Head of caudate nucleus (tissue), 42 donors: ENCODE measurements around the gene DLG1.

Experiments
- DNase-seq, 42 donors: peaks; one replicate each; pipeline versions ENCODE4 v3.0.0 to v3.0.0-alpha.2; 2020 to 2021; ENCODE audit warnings: mixed read lengths in 7 of 42
- intact Hi-C: fragments of 100-400 bp; cut with DNase I; formaldehyde crosslinking; loops from one replicate; pipeline ENCODE4 v1.15.0; 2022

DLG1 gene

GRCh38 chr3:197015790-197016736 lies 282.3 kb downstream of the DLG1 start:
- intact Hi-C loops, result no loop called here
- no peak for DNase-seq

- no peak for DNase-seq
- intact Hi-C loops, result no loop called here
Observed at GRCh38 chr3:197014942-197015575, 283.4 kb downstream of the DLG1 start.

- DNase-seq, result no peak
- intact Hi-C loops, result no loop called here
Observed at GRCh38 chr3:197014024-197014423, 284.4 kb downstream of the DLG1 start.

DNA sequence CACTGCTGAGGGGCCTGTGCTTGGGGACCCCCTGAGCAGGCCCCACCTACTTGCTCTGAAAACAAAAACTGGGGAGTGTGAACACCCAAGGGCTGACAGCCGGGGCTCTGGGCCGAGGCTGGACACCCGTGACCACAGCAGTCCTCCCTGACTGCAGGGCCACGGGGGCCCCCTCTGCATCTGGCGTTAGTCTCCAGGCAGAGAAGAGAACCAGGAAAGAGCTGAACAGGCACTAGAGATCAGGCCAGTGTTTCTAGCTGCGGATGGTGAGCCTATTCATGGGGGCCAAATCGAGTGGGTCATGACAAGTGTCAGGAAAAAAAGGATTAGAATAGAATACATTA lies 285.9 kb downstream of the DLG1 start:
- no peak for DNase-seq
- intact Hi-C loops, result no loop called here

- DNase-seq, result no peak
- intact Hi-C loops, result no loop called here
Observed at GRCh38 chr3:197011780-197012539, 286.5 kb downstream of the DLG1 start.

DNA sequence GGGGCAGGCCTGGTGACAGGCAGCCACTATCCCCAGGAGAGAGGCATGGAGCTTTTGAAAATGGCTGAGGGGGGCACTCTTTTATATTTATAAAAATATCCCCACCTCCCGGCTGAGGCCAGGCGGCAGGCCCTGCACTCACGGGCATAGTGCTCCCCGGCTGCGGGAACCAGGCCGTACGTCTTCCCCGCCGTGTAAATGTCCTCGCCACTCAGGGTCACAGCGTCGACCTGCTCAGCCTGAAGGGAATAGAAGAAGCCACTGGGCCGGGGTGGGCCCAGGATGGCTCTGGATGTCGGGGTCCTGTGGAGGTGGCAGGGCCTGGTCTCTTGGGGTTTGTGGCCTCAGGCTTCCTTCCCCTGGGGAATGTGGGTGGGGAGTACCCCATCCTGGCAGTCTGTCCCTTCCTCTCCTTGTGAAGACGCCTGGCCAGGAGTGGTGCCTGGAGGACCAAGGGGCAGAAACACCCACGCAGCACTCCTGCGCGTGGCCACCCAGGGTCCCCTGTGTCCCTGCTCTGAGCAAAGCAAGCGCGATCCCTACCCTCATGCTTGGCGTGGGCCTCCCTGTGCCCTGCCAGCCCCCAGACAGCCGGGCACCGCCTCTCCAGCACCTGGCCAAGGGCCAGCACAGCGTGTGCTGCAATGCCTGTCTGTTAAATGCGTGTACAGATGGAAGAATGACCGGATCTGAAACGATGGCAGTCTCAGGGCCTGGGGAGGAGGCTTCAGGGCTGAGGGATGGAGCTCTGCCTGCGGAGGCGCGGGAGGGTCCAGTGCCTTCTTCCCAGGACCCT lies 287.7 kb downstream of the DLG1 start:
- DNase-seq, result no peak
- intact Hi-C loops, result no loop called here

DNA sequence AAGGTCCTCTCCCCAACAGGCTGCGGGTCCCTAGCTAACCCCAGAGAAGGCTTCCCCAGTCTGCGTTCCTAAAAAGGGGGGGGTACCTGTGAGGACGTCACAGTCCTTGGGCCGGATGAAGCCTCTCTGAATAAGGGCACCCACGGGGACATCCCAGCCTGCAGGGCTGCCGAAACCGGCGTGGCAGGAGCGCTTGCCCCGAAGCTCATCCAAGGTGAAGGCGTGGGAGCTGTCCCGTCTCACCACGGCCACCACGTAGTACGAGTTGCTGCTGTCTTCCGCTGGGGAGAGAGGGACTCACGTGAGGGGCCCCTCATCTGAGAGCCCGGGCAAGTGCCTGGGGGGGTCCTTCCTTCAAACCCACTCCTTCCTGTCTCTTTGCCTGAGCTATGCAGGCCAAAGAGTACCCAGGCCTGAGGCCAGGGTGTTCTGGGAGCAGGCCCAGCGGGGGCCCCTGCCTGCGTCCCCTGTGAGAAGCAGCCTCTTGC lies 288.8 kb downstream of the DLG1 start:
- intact Hi-C loops, result no loop called here
- DNase-seq, result no peak

GRCh38 chr3:197008436-197009209 lies 289.8 kb downstream of the DLG1 start:
- intact Hi-C loops, result no loop called here
- DNase-seq, result no peak

- no peak for DNase-seq
- intact Hi-C loops, result no loop called here
Observed at GRCh38 chr3:197007953-197008352, 290.5 kb downstream of the DLG1 start.

GRCh38 chr3:197007296-197007940 lies 291.0 kb downstream of the DLG1 start:
- intact Hi-C loops, result no loop called here
- DNase-seq, result no peak

- DNase-seq, result no peak
Observed at GRCh38 chr3:197006860-197007259, 291.6 kb downstream of the DLG1 start.

GRCh38 chr3:197006446-197006845 lies 292.0 kb downstream of the DLG1 start:
- intact Hi-C loops, result no loop called here
- DNase-seq, result no peak

More at GRCh38 chr3:197006860-197007259, 291.6 kb downstream of the DLG1 start:
- intact Hi-C loops, result no loop called here

DNA sequence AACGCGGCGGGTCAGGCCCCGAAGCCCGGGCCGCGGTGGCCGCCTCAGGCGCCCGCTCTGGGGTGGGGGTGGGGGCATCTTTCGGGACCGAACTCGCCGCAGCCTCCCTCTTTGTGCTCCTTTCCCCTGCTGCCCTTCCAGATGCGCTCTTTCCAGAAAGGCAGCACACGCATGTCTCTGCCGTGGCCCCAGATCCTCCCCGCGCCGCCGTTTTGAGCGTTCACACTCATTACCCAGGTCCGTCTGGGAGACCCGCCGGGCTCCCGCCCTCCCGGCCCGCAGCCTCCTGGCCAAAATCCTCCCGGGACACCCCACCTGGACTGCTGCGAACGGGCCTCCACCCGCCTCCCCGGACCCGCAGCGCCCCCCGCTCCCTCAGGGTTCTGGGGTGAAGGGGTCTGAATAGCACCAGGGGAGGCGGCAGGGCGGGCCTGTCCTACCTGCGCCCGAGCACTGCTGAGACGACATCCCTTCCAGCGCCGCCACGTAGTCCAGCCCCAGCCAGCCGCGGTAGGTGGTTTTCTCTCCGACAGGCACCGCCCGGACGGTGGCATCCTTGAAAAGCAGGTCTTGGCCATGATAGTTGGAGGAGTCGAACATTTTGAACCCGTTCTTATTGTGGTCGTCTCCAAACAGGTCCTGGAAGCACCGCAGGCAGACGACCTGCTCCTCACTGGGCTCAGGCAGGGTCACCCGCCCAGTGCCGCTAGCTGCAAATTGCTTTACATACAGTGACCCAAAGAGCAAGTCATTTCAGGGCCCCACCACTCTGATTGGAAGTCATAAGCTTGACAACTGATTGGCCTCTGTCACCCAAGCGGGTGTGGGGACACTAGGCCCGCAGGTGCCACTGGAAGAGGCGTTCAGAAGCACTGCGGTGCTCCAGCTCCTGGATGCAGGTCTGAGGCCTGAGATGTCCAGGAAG lies 294.7 kb downstream of the DLG1 start:
- DNase-seq, result peak in 24 of 42 donors; percentile 12 to 52 (median 29)
- intact Hi-C loops, result loop anchor here (5.0 kb wide), 1 partner anchor 184 kb away; no protein-coding TSS in a partner anchor

DNA sequence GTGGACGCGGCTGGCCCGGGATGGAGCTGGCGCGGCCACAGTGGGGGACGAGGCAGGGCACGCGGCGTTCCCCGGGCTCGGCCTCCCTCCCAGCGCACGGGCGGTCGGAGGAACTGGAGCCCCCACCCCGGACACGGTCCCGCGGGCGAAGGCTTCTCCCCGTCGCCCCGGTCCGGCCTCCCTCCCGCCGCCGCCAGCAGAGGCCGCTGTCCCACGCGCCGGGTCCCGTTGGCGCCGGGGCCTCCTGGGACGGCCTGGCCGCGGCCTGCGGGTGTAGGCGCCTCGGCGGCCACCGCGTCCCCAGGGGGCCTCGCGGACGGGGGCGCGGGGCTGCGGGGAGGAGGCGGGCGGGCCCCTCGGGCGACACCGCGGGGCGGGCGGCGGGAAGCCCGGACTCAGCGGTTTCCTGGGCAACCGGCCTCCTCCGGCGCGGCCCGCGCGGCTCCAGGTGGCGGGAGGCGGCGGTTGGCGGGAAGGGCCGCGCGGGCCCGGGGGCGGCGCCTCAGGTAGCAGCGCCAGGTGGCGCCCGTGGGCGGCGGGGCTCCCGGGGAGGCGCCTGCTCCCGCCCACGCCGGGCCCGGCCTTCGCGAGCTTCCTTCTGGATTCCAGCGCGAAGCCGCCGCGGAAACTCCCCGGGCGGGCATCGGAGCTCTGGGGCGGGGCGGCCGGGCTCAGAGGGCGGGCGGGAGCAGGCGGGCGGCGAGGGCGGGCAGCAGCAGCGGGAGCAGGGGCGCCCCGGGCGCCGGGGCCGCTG lies 295.5 kb downstream of the DLG1 start:
- DNase-seq, result peak in 41 of 42 donors; percentile 16 to 89 (median 76)
- intact Hi-C loops, result loop anchor here (5.0 kb wide), 1 partner anchor 184 kb away; no protein-coding TSS in a partner anchor

GRCh38 chr3:197001972-197002700 lies 296.3 kb downstream of the DLG1 start:
- intact Hi-C loops, result loop anchor here (5.0 kb wide), 1 partner anchor 185 kb away; no protein-coding TSS in a partner anchor
- DNase-seq, result peak; percentile 30 to 92 (median 78)
